ENCODE results near the gene DHRS4. TPM values are rescaled to one million over a fixed set of nuclear protein-coding genes. Genes with fewer than 3 reads are reported as not detected.
"Not testable (repeated sequence)": the region's sequence is repeated elsewhere in the genome, so short reads cannot be mapped to it uniquely, and the experiment has no call there.

The DHRS4 gene
- total RNA-seq, 2 experiments from 2014 or later, result 6.6 to 6.7 TPM

DNA sequence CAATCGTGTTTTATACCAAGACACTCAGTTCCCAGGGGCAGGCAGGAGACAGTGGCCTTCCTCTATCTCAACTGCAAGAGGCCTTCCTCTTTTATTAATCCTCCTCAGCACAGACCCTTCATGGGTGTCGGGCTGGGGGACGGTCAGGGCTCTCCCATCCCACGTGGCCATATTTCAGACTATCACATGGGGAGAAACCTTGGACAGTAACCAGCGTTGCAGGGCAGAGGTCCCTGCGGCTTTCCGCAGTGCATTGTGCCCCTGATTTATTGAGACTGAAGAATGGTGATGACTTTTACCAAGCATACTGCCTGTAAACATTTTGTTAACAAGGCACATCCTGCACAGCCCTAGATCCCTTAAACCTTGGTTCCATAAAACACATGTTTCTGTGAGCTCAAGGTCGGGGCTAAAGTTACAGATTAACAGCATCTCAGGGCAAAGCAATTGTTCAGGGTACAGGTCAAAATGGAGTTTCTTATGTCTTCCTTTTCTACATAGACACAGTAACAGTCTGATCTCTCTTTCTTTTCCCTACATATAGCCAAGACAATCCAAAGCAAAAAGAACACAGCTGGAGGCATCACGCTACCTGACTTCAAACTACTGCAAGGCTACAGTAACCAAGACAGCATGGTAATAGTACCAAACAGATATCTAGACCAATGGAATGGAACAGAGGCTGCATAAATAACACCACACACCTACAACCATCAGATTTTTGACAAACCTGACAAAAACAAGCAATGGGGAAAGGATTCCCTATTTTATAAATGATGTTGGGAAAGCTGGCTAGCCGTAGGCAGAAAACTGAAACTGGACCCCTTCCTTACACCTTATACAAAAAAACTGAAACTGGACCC, 28.6 kb downstream of the DHRS4 start:
- intact Hi-C loops (cut with DNase I, micrococcal nuclease); CTCF ChIA-PET: not testable (repeated sequence)
- H3K36me3 Mint-ChIP-seq (ENCODE audit: low read depth), result peaks cover 21% of the 10 kb centered on the region

DNA sequence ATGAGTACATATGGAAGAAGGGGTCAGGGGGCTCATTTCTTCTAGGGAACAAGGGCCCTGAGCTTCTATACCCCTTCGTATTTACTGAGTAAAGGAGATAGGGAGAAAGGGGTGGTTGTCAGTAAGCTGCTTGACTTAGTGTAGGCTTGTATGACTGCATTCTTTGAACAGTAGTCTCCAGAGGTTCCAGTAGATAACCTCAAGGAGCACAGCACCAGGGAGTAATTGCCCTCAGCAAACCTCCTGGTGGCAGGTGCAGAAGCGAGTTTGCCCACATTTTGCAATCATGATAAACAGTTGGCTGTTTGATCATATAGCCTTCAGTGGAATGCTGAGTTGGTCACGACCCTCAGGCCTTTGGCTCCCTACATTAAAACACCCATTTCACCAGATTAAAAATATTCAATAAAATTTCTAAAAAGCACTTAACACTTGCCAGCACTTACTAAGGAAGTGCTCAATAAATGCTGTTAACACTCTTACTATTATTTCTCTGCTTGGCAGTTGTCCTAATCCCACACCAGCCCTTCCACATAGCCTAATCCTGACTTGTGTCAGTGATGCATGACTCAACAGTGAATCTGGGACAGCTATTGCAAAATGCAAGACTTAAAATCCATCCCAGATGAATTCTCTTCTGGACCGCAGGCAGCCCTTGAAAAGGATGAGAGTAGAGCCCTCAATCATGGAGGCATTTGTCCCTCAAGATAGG, 31.5 kb downstream of the DHRS4 start:
- DNase-seq (no peak), ATAC-seq (ENCODE audit: poor library complexity) (no peak)
- POLR2A ChIA-PET, result no interaction called here
- no peaks in the 10 kb centered on the region for H3K9me3 ChIP-seq (ENCODE audit: control insufficient read depth in 1 of 2, insufficient read depth in 1 of 2, low read length in 2 of 2)
- no peak overlapping the region for H3K27ac Mint-ChIP-seq
- H3K27me3 ChIP-seq (ENCODE audit: control insufficient read depth in 1 of 2, insufficient read depth in 2 of 2, low read length in 2 of 2), result no peaks in the 10 kb centered on the region
- peaks cover 18% of the 10 kb centered on the region for H3K4me1 Mint-ChIP-seq (ENCODE audit: low read depth)
- no peak overlapping the region for H3K4me3 Mint-ChIP-seq
- peaks cover 15% of the 10 kb centered on the region for H3K4me1 ChIP-seq (ENCODE audit: insufficient read depth, low read length)
- intact Hi-C loops (cut with DNase I, micrococcal nuclease), result loop anchor here (5.0 kb wide), 2 partner anchors 52 to 122 kb away; no protein-coding TSS in a partner anchor
- H3K27ac ChIP-seq (ENCODE audit: low read depth in 1 of 2, low read length in 2 of 2), result no peak overlapping the region
- TF ChIP-seq, protein P1, sequence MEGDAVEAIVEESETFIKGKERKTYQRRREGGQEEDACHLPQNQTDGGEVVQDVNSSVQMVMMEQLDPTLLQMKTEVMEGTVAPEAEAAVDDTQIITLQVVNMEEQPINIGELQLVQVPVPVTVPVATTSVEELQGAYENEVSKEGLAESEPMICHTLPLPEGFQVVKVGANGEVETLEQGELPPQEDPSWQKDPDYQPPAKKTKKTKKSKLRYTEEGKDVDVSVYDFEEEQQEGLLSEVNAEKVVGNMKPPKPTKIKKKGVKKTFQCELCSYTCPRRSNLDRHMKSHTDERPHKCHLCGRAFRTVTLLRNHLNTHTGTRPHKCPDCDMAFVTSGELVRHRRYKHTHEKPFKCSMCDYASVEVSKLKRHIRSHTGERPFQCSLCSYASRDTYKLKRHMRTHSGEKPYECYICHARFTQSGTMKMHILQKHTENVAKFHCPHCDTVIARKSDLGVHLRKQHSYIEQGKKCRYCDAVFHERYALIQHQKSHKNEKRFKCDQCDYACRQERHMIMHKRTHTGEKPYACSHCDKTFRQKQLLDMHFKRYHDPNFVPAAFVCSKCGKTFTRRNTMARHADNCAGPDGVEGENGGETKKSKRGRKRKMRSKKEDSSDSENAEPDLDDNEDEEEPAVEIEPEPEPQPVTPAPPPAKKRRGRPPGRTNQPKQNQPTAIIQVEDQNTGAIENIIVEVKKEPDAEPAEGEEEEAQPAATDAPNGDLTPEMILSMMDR (IDR thresholded peaks at IDR 0.05), result no peak
- H3K9me3 Mint-ChIP-seq, result no peaks in the 10 kb centered on the region
- H3K36me3 Mint-ChIP-seq (ENCODE audit: low read depth), result peaks cover 21% of the 10 kb centered on the region
- H3K36me3 ChIP-seq (ENCODE audit: insufficient read depth, low read length), result peaks cover 2% of the 10 kb centered on the region
- no peak overlapping the region for H3K4me3 ChIP-seq (ENCODE audit: low read length)
- CTCF ChIA-PET, result interaction anchor here (0.7 kb wide), 1 partner anchor 166 kb away, joined by 3 read pairs; no protein-coding TSS in a partner anchor
- H3K27me3 Mint-ChIP-seq, result no peaks in the 10 kb centered on the region

More for the DNA sequence above, 28.6 kb downstream of the DHRS4 start:
- H3K9me3 ChIP-seq (ENCODE audit: control insufficient read depth in 1 of 2, insufficient read depth in 1 of 2, low read length in 2 of 2); H3K4me3 ChIP-seq (ENCODE audit: low read length); ATAC-seq (ENCODE audit: poor library complexity); H3K9me3 Mint-ChIP-seq; H3K36me3 ChIP-seq (ENCODE audit: insufficient read depth, low read length); DNase-seq; H3K27ac Mint-ChIP-seq; H3K27me3 Mint-ChIP-seq; H3K27ac ChIP-seq (ENCODE audit: low read depth in 1 of 2, low read length in 2 of 2); H3K4me3 Mint-ChIP-seq; H3K27me3 ChIP-seq (ENCODE audit: control insufficient read depth in 1 of 2, insufficient read depth in 2 of 2, low read length in 2 of 2); H3K4me1 ChIP-seq (ENCODE audit: insufficient read depth, low read length); POLR2A ChIA-PET; H3K4me1 Mint-ChIP-seq (ENCODE audit: low read depth): not testable (repeated sequence)

GRCh38 chr14:23988223-23988606, 34.6 kb downstream of the DHRS4 start:
- H3K27me3 ChIP-seq (ENCODE audit: control insufficient read depth in 1 of 2, insufficient read depth in 2 of 2, low read length in 2 of 2); H3K27me3 Mint-ChIP-seq; H3K36me3 ChIP-seq (ENCODE audit: insufficient read depth, low read length); H3K27ac Mint-ChIP-seq; DNase-seq; H3K9me3 Mint-ChIP-seq; H3K27ac ChIP-seq (ENCODE audit: low read depth in 1 of 2, low read length in 2 of 2); H3K9me3 ChIP-seq (ENCODE audit: control insufficient read depth in 1 of 2, insufficient read depth in 1 of 2, low read length in 2 of 2); H3K36me3 Mint-ChIP-seq (ENCODE audit: low read depth): not testable (repeated sequence)
- H3K4me1 Mint-ChIP-seq (ENCODE audit: low read depth), result peaks cover 18% of the 10 kb centered on the region
- peaks cover 15% of the 10 kb centered on the region for H3K4me1 ChIP-seq (ENCODE audit: insufficient read depth, low read length)
- intact Hi-C loops (cut with DNase I, micrococcal nuclease), result loop anchor here (5.0 kb wide), 2 partner anchors 49 to 119 kb away; no protein-coding TSS in a partner anchor
- ATAC-seq (ENCODE audit: poor library complexity), result peak; percentile 22
- POLR2A ChIA-PET, result interaction anchor here (0.6 to 1.2 kb wide), 3 partner anchors 64 to 173 kb away, joined by 3 read pairs; partner anchors contain the start of genes CARMIL3 and IRF9
- H3K4me3 ChIP-seq (ENCODE audit: low read length), result peak overlapping the region; percentile 54
- peak overlapping the region; percentile 62 for H3K4me3 Mint-ChIP-seq
- CTCF ChIA-PET, result interaction anchor here (0.5 to 1.8 kb wide), 3 partner anchors 16 to 121 kb away, joined by 4 to 7 read pairs (median 4); no protein-coding TSS in a partner anchor

DNA sequence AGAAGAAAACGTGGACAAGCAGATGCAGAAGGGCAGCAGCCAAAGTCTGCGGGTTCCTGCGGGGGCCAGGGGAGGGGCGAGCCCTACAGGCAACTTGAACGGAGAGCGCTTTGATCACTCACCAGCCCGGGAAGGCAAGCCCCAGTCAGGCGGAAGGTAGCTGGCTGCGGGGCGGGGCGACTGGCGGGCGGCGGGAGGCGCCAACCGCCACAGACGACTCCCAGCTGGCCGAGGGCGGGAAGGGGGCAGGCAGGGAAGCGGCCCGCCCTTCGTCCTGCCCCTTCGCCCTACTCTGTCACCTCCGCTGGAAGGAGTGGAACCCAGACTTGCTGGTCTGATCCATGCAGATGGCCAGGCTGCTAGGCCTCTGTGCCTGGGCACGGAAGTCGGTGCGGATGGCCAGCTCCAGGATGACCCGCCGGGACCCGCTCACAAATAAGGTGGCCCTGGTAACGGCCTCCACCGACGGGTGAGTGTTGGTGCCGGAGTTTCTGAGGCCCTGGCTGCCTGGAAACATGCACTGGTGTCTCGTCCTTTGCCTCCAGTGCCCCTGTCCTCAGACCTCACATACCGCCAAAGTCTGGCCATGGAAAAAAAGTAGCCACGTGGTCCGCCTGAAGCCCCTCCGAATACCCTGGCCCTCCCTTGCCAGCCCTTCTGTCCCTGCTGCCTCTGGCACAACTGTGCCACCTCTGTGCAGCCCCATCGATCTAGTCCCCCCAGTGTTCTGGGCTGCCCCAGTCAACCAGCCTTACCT, 35.2 kb downstream of the DHRS4 start, which contains the start of gene DHRS4L2:
Gene DHRS4L2 (plus strand): TSS at position 323 of the 757 bp plus-strand sequence. CDS start 19 bp downstream, at position 342.
- not testable (repeated sequence) for H3K9me3 Mint-ChIP-seq; H3K27me3 Mint-ChIP-seq; H3K9me3 ChIP-seq (ENCODE audit: control insufficient read depth in 1 of 2, insufficient read depth in 1 of 2, low read length in 2 of 2); H3K27ac ChIP-seq (ENCODE audit: low read depth in 1 of 2, low read length in 2 of 2); H3K36me3 ChIP-seq (ENCODE audit: insufficient read depth, low read length); H3K27me3 ChIP-seq (ENCODE audit: control insufficient read depth in 1 of 2, insufficient read depth in 2 of 2, low read length in 2 of 2); H3K36me3 Mint-ChIP-seq (ENCODE audit: low read depth)
- Mint-ChIP-seq H3K4me3 (peak within 1 kb of the TSS; percentile 62), H3K4me1 (ENCODE audit: low read depth) (peaks cover 18% of the 10 kb centered on the region), H3K27ac (peak within 1 kb of the TSS; percentile 55)
- Histone ChIP-seq H3K4me3 (ENCODE audit: low read length) (peak within 1 kb of the TSS; percentile 54), H3K4me1 (ENCODE audit: insufficient read depth, low read length) (peaks cover 15% of the 10 kb centered on the region)
- ChIA-PET POLR2A (interaction anchor here (0.6 to 1.2 kb wide), 4 partner anchors 63 to 172 kb away, joined by 3 to 4 read pairs (median 3); partner anchors contain the start of genes CARMIL3, DCAF11, IRF9 and NRL), CTCF (interaction anchor here (0.5 to 1.8 kb wide), 3 partner anchors 15 to 120 kb away, joined by 4 to 7 read pairs (median 4); no protein-coding TSS in a partner anchor)
- intact Hi-C loops (cut with DNase I, micrococcal nuclease), result loop anchor here (5.0 kb wide), 2 partner anchors 49 to 119 kb away; no protein-coding TSS in a partner anchor
- ATAC-seq (ENCODE audit: poor library complexity) (peak; percentile 94), DNase-seq (peak; percentile 51 to 84 (median 68))

GRCh38 chr14:23989734-23990445, 36.3 kb downstream of the DHRS4 start:
- not testable (repeated sequence) for H3K36me3 Mint-ChIP-seq (ENCODE audit: low read depth); H3K9me3 Mint-ChIP-seq; H3K27ac ChIP-seq (ENCODE audit: low read depth in 1 of 2, low read length in 2 of 2); H3K27me3 Mint-ChIP-seq; ATAC-seq (ENCODE audit: poor library complexity); H3K36me3 ChIP-seq (ENCODE audit: insufficient read depth, low read length); H3K27me3 ChIP-seq (ENCODE audit: control insufficient read depth in 1 of 2, insufficient read depth in 2 of 2, low read length in 2 of 2); H3K9me3 ChIP-seq (ENCODE audit: control insufficient read depth in 1 of 2, insufficient read depth in 1 of 2, low read length in 2 of 2)
- Histone ChIP-seq H3K4me3 (ENCODE audit: low read length) (peak overlapping the region; percentile 54), H3K4me1 (ENCODE audit: insufficient read depth, low read length) (peaks cover 15% of the 10 kb centered on the region)
- Mint-ChIP-seq H3K4me3 (peak overlapping the region; percentile 62), H3K4me1 (ENCODE audit: low read depth) (peaks cover 18% of the 10 kb centered on the region), H3K27ac (peak overlapping the region; percentile 55)
- ChIA-PET POLR2A (interaction anchor here (1.1 kb wide), 1 partner anchor 124 kb away, joined by 4 read pairs; the partner anchor contains the start of genes DCAF11 and NRL), CTCF (interaction anchor here (1.8 kb wide), 1 partner anchor 101 kb away, joined by 7 read pairs; no protein-coding TSS in a partner anchor)
- intact Hi-C loops (cut with DNase I, micrococcal nuclease), result loop anchor here (5.0 kb wide), 2 partner anchors 47 to 117 kb away; no protein-coding TSS in a partner anchor
- DNase-seq, result peak in 1 of 14 experiments; percentile 38

All from CD4-positive, alpha-beta T cell (primary cell).